Fibroblast of skin of right biceps (primary cell): ENCODE data around the gene GNPAT.

ENCODE experiments used
- DNase-seq: peaks from one replicate; pipeline ENCODE4 v3.0.0-alpha.2; 2013

Gene GNPAT

GRCh38 chr1:231213831-231214573, 27.0 kb upstream of the GNPAT start:
- no peak for DNase-seq

GRCh38 chr1:231214918-231215680, 25.9 kb upstream of the GNPAT start:
- DNase-seq: no peak

GRCh38 chr1:231215681-231216385, 25.2 kb upstream of the GNPAT start:
- DNase-seq: no peak

GRCh38 chr1:231216498-231216897, 24.5 kb upstream of the GNPAT start:
- DNase-seq: no peak

- DNase-seq: no peak
Measured at GRCh38 chr1:231217056-231217455, 24.0 kb upstream of the GNPAT start.

- DNase-seq: no peak
Measured at GRCh38 chr1:231218078-231218477, 22.9 kb upstream of the GNPAT start.

- no peak for DNase-seq
Measured at GRCh38 chr1:231219422-231220401, 21.3 kb upstream of the GNPAT start.

- no peak for DNase-seq
Measured at GRCh38 chr1:231220801-231221200, 20.2 kb upstream of the GNPAT start.

- DNase-seq: no peak
Measured at GRCh38 chr1:231226156-231226555, 14.9 kb upstream of the GNPAT start.

- DNase-seq: no peak
Measured at GRCh38 chr1:231231511-231231910, 9.5 kb upstream of the GNPAT start.

- DNase-seq: no peak
Measured at GRCh38 chr1:231232870-231233734, 7.9 kb upstream of the GNPAT start.

- DNase-seq: no peak
Measured at GRCh38 chr1:231233735-231234417, 7.1 kb upstream of the GNPAT start.

- no peak for DNase-seq
Measured at GRCh38 chr1:231234506-231234905, 6.5 kb upstream of the GNPAT start.

GRCh38 chr1:231235526-231236207, 5.3 kb upstream of the GNPAT start:
- DNase-seq: no peak

GRCh38 chr1:231236208-231236591, 4.8 kb upstream of the GNPAT start:
- DNase-seq: no peak

GRCh38 chr1:231236938-231237337, 4.1 kb upstream of the GNPAT start:
- no peak for DNase-seq

GRCh38 chr1:231238298-231238697, 2.7 kb upstream of the GNPAT start:
- DNase-seq: no peak

GRCh38 chr1:231240531-231240882, 505 bp upstream of the GNPAT start:
- DNase-seq: peak; percentile 8

- DNase-seq: peak; percentile 31
Measured at GRCh38 chr1:231241750-231242149, 738 bp downstream of the GNPAT start.

- DNase-seq: peak; percentile 6
Measured at GRCh38 chr1:231242516-231243198, 1.6 kb downstream of the GNPAT start.
